ENCODE data around the gene SLCO2B1.

The SLCO2B1 gene

DNA sequence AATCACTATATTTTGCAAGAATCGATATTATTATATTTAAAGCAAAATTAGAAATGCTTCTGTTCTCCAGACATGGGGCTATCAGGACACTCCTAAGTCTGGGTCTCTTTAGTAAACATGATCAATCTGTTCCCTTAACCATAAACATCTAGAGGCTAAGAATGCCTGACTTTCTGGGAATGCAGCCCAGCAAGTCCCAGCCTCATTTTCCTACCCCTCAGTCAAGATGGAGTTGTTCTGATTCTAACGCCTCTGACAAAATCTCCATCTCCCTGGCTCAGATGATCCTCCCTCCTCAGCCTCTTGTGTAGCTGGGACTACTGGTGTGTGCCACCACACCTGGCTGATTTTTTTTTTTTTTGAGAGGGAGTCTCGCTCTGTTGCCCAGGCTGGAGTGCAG lies 35.0 kb downstream of the SLCO2B1 start:
- Histone ChIP-seq H3K27me3 (ENCODE audit: insufficient read depth, poor library complexity, severe bottlenecking) (no peaks in the 10 kb centered on the region), H3K4me3 (replicated peaks; ENCODE audit: insufficient read depth, low read length) (no peak overlapping the region), H3K27ac (replicated peaks) (no peak overlapping the region)
- no peak for DNase-seq (ENCODE audit: low read depth in 1 of 2, low spot score in 1 of 2)
- no peak for TF ChIP-seq GABPA (IDR thresholded peaks at IDR 0.05; ENCODE audit: low read depth)
- no peak for TF ChIP-seq CTCF (IDR thresholded peaks at IDR 0.05; ENCODE audit: insufficient read depth, low read length)
- TF ChIP-seq REST (IDR thresholded peaks at IDR 0.05; ENCODE audit: insufficient replicate concordance, low read depth) = no peak
- no peak for TF ChIP-seq POLR2AphosphoS5 (IDR thresholded peaks at IDR 0.05; ENCODE audit: low read depth)
- TF ChIP-seq SPI1 (IDR thresholded peaks at IDR 0.05; ENCODE audit: borderline replicate concordance, low read depth) = no peak

GRCh38 chr11:75186999-75187398 lies 36.1 kb downstream of the SLCO2B1 start:
- TF ChIP-seq POLR2AphosphoS5 (IDR thresholded peaks at IDR 0.05; ENCODE audit: low read depth) (no peak), SPI1 (IDR thresholded peaks at IDR 0.05; ENCODE audit: borderline replicate concordance, low read depth) (no peak), GABPA (IDR thresholded peaks at IDR 0.05; ENCODE audit: low read depth) (no peak), CTCF (IDR thresholded peaks at IDR 0.05; ENCODE audit: insufficient read depth, low read length) (no peak), REST (IDR thresholded peaks at IDR 0.05; ENCODE audit: insufficient replicate concordance, low read depth) (no peak)
- Histone ChIP-seq H3K4me3 (replicated peaks; ENCODE audit: insufficient read depth, low read length) (no peak overlapping the region), H3K27me3 (ENCODE audit: insufficient read depth, poor library complexity, severe bottlenecking) (no peaks in the 10 kb centered on the region), H3K27ac (replicated peaks) (no peak overlapping the region)
- DNase-seq (ENCODE audit: low read depth in 1 of 2, low spot score in 1 of 2) = no peak

DNA sequence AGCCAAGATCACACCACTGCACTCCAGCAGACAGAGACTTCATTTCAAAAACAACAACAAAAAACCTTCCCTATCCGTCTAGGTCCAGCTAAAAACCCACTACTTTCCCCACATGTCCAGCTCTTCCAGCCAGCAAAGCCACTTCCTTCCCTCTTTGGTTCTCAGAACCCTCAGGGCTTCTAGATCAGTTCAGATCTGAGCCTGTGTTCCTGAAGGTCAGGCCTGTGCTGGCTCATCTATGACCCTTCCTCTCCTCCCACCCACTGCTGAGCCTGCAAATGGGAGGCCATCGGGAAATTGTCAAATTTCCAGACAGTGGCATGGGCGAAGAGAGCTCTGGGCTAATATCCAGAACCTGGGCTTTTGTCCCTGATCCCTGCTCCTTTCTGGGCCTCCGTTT lies 37.8 kb downstream of the SLCO2B1 start:
- Histone ChIP-seq H3K27me3 (ENCODE audit: insufficient read depth, poor library complexity, severe bottlenecking) (no peaks in the 10 kb centered on the region), H3K4me3 (replicated peaks; ENCODE audit: insufficient read depth, low read length) (no peak overlapping the region), H3K27ac (replicated peaks) (no peak overlapping the region)
- no peak for DNase-seq (ENCODE audit: low read depth in 1 of 2, low spot score in 1 of 2)
- TF ChIP-seq CTCF (IDR thresholded peaks at IDR 0.05; ENCODE audit: insufficient read depth, low read length) (no peak), REST (IDR thresholded peaks at IDR 0.05; ENCODE audit: insufficient replicate concordance, low read depth) (no peak), SPI1 (IDR thresholded peaks at IDR 0.05; ENCODE audit: borderline replicate concordance, low read depth) (no peak), POLR2AphosphoS5 (IDR thresholded peaks at IDR 0.05; ENCODE audit: low read depth) (no peak), GABPA (IDR thresholded peaks at IDR 0.05; ENCODE audit: low read depth) (no peak)

Measured in HL-60 (cell line).